Stomach smooth muscle (tissue), 2 donors: ENCODE measurements around the gene GPR180.
"Not testable (repeated sequence)": the region's sequence is repeated elsewhere in the genome, so short reads cannot be mapped to it uniquely, and the experiment has no call there.

Source experiments
- H3K27ac ChIP-seq: one replicate; pipeline ENCODE4 v1.7.0; 2013; ENCODE audit warnings: mild to moderate bottlenecking, low read length, inconsistent platforms
- H3K27me3 ChIP-seq, 2 donors: one replicate each; pipeline ENCODE4 v1.7.0; 2013; ENCODE audit warnings: low read length in 2 of 2; ENCODE audit not compliant: insufficient read depth in 2 of 2, control insufficient read depth in 1 of 2
- H3K36me3 ChIP-seq, 2 donors: one replicate each; pipeline ENCODE4 v1.7.0; 2013; ENCODE audit warnings: low read length in 2 of 2; ENCODE audit not compliant: control insufficient read depth in 2 of 2, insufficient read depth in 2 of 2
- H3K4me1 ChIP-seq: one replicate; pipeline ENCODE4 v1.7.0; 2013; ENCODE audit warnings: low read length; ENCODE audit not compliant: control insufficient read depth, insufficient read depth
- H3K4me3 ChIP-seq, 2 donors: one replicate each; pipeline ENCODE4 v1.7.0; 2013; ENCODE audit warnings: low read length in 2 of 2
- H3K9ac ChIP-seq, 2 donors: one replicate each; pipeline ENCODE4 v1.7.0; 2013; ENCODE audit warnings: low read length in 2 of 2, mild to moderate bottlenecking in 1 of 2
- H3K9me3 ChIP-seq, 2 donors: one replicate each; pipeline ENCODE4 v1.7.0; 2013; ENCODE audit warnings: low read length in 2 of 2; ENCODE audit not compliant: control insufficient read depth in 2 of 2
- donor health status: healthy.
- donor health status: Pancreatic carcinoma.

Gene GPR180

GRCh38 chr13:94613051-94613450, 11.4 kb downstream of the GPR180 start:
- no peaks in the 10 kb centered on the region for H3K27me3 ChIP-seq
- H3K4me3 ChIP-seq, result no peak overlapping the region
- H3K4me1 ChIP-seq, result no peaks in the 10 kb centered on the region
- H3K9ac ChIP-seq, result no peak overlapping the region
- H3K9me3 ChIP-seq, result no peaks in the 10 kb centered on the region
- H3K27ac ChIP-seq, result no peak overlapping the region
- H3K36me3 ChIP-seq, result peaks cover 9 to 10% of the 10 kb centered on the region in 2 donors

- Histone ChIP-seq H3K36me3 (peaks cover 4 to 14% of the 10 kb centered on the region in 2 donors), H3K27me3 (no peaks in the 10 kb centered on the region), H3K9ac (no peak overlapping the region), H3K27ac (no peak overlapping the region), H3K4me3 (no peak overlapping the region), H3K9me3 (no peaks in the 10 kb centered on the region), H3K4me1 (no peaks in the 10 kb centered on the region)
These were observed 15.8 kb downstream of the GPR180 start for GRCh38 chr13:94617389-94618000.

- no peak overlapping the region for H3K27ac ChIP-seq
- no peaks in the 10 kb centered on the region for H3K9me3 ChIP-seq
- H3K36me3 ChIP-seq, result peaks cover 6 to 21% of the 10 kb centered on the region in 2 donors
- no peaks in the 10 kb centered on the region for H3K27me3 ChIP-seq
- H3K9ac ChIP-seq, result no peak overlapping the region
- no peak overlapping the region for H3K4me3 ChIP-seq
- no peaks in the 10 kb centered on the region for H3K4me1 ChIP-seq
These were observed 18.7 kb downstream of the GPR180 start for GRCh38 chr13:94620286-94620896.

GRCh38 chr13:94622344-94622743, 20.7 kb downstream of the GPR180 start:
- Histone ChIP-seq H3K9ac (no peak overlapping the region), H3K9me3 (no peaks in the 10 kb centered on the region), H3K36me3 (peaks cover 6 to 24% of the 10 kb centered on the region in 2 donors), H3K4me3 (no peak overlapping the region), H3K27me3 (no peaks in the 10 kb centered on the region), H3K27ac (no peak overlapping the region), H3K4me1 (no peaks in the 10 kb centered on the region)

- Histone ChIP-seq H3K27me3 (no peaks in the 10 kb centered on the region), H3K9ac (no peak overlapping the region), H3K4me3 (no peak overlapping the region), H3K4me1 (no peaks in the 10 kb centered on the region), H3K9me3 (no peaks in the 10 kb centered on the region), H3K36me3 (peaks cover 6 to 24% of the 10 kb centered on the region in 2 donors), H3K27ac (no peak overlapping the region)
These were observed 21.7 kb downstream of the GPR180 start for GRCh38 chr13:94623316-94623715.

- no peaks in the 10 kb centered on the region for H3K27me3 ChIP-seq
- H3K4me1 ChIP-seq, result no peaks in the 10 kb centered on the region
- H3K27ac ChIP-seq, result no peak overlapping the region
- no peaks in the 10 kb centered on the region for H3K9me3 ChIP-seq
- no peak overlapping the region for H3K9ac ChIP-seq
- no peak overlapping the region for H3K4me3 ChIP-seq
- peaks cover 2 to 4% of the 10 kb centered on the region in 2 donors for H3K36me3 ChIP-seq
These were observed 29.2 kb downstream of the GPR180 start for GRCh38 chr13:94630858-94631257.

- peaks cover 2 to 4% of the 10 kb centered on the region in 2 donors for H3K36me3 ChIP-seq
- no peak overlapping the region for H3K4me3 ChIP-seq
- no peaks in the 10 kb centered on the region for H3K9me3 ChIP-seq
- no peaks in the 10 kb centered on the region for H3K27me3 ChIP-seq
- no peak overlapping the region for H3K27ac ChIP-seq
- no peak overlapping the region for H3K9ac ChIP-seq
- H3K4me1 ChIP-seq, result no peaks in the 10 kb centered on the region
These were observed 30.7 kb downstream of the GPR180 start for GRCh38 chr13:94632226-94632980.

- not testable (repeated sequence) for H3K9me3 ChIP-seq, H3K36me3 ChIP-seq, H3K4me3 ChIP-seq, H3K27me3 ChIP-seq, H3K27ac ChIP-seq, H3K4me1 ChIP-seq, H3K9ac ChIP-seq
These were observed 34.4 kb downstream of the GPR180 start for GRCh38 chr13:94636096-94636495.

- Histone ChIP-seq H3K36me3 (peaks cover 2 to 3% of the 10 kb centered on the region in 2 donors), H3K9ac (no peak overlapping the region), H3K27ac (no peak overlapping the region), H3K27me3 (no peaks in the 10 kb centered on the region), H3K9me3 (no peaks in the 10 kb centered on the region), H3K4me1 (no peaks in the 10 kb centered on the region), H3K4me3 (no peak overlapping the region)
These were observed 35.4 kb downstream of the GPR180 start for GRCh38 chr13:94636942-94637578.

- H3K27me3 ChIP-seq, H3K27ac ChIP-seq, H3K36me3 ChIP-seq, H3K9me3 ChIP-seq, H3K4me3 ChIP-seq, H3K9ac ChIP-seq, H3K4me1 ChIP-seq: not testable (repeated sequence)
These were observed 36.0 kb downstream of the GPR180 start for GRCh38 chr13:94637677-94638076.
